Sigmoid colon (tissue), 3 donors: Measurements from ENCODE around the gene SYNJ2.

Experiments used
- POLR2A ChIP-seq, 2 donors: fragments of 450-650 bp; IDR thresholded peaks; one replicate each; pipeline ENCODE4 v1.6.1; 2016; ENCODE audit warnings: antibody characterized with exemption in 2 of 2, mild to moderate bottlenecking in 2 of 2, moderate library complexity in 2 of 2
- TF ChIP-seq, protein P1 (sequence below), 4 experiments: fragments of 450-650 bp in 3 of 4; fragments of 200-600 bp in 1 of 4; IDR thresholded peaks; one replicate each; pipeline ENCODE4 v1.5.1; 2016 to 2019; ENCODE audit warnings: antibody characterized with exemption in 4 of 4, mild to moderate bottlenecking in 3 of 4, moderate library complexity in 2 of 4

DNA sequence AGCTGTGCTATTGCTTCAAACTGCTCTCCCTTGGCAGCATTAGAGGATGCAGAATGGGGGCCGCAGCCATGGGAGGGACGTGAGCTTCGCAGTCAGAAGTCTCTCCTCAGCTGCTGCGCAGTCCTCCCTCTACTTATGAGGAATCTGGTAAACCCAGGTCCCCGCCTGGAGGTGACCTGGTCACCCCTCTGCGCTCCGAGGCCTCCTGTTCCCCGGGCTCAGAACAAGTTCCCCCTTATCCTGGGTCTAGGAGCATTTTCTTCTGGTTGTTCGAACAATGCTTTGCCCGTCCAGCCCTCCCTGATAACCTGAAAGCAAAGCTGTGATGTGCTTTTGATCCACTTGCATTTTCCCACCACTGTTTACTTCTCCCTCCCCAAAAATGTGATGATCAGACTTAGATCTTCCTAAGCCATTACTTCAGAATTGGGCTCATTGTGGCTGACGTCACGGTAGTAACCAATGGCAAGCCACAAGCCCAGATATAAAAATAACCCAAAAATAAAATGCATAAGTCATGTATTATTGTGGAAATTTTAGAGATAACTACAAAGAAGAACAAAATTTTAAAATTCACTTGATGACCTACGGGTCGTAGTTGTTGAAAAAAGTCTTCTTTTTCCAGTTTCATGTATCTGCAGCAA, 105.7 kb downstream of the SYNJ2 start:
- TF ChIP-seq POLR2A (IDR thresholded peaks at IDR 0.05): no peak
- TF ChIP-seq, protein P1, sequence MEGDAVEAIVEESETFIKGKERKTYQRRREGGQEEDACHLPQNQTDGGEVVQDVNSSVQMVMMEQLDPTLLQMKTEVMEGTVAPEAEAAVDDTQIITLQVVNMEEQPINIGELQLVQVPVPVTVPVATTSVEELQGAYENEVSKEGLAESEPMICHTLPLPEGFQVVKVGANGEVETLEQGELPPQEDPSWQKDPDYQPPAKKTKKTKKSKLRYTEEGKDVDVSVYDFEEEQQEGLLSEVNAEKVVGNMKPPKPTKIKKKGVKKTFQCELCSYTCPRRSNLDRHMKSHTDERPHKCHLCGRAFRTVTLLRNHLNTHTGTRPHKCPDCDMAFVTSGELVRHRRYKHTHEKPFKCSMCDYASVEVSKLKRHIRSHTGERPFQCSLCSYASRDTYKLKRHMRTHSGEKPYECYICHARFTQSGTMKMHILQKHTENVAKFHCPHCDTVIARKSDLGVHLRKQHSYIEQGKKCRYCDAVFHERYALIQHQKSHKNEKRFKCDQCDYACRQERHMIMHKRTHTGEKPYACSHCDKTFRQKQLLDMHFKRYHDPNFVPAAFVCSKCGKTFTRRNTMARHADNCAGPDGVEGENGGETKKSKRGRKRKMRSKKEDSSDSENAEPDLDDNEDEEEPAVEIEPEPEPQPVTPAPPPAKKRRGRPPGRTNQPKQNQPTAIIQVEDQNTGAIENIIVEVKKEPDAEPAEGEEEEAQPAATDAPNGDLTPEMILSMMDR (IDR thresholded peaks at IDR 0.05): no peak
